AG20443 (cell line): ENCODE data around the gene ARHGEF6.
A peak's percentile ranks its signal among the peaks of the same experiment; 100 is the strongest.

Experiments used
- DNase-seq: peaks from one replicate; pipeline ENCODE4 v3.0.0; 2012; ENCODE audit warnings: low spot score, mixed read lengths

The ARHGEF6 gene

GRCh38 chrX:136747003-136747986 is 33.4 kb downstream of the ARHGEF6 start:
- no peak for DNase-seq

- no peak for DNase-seq
These were observed 35.2 kb downstream of the ARHGEF6 start for GRCh38 chrX:136745215-136746173.

- DNase-seq: no peak
These were observed 37.9 kb downstream of the ARHGEF6 start for GRCh38 chrX:136742721-136743379.

- no peak for DNase-seq
These were observed 42.5 kb downstream of the ARHGEF6 start for GRCh38 chrX:136738049-136738729.

GRCh38 chrX:136736690-136737089 is 44.0 kb downstream of the ARHGEF6 start:
- no peak for DNase-seq

- DNase-seq: no peak
These were observed 45.1 kb downstream of the ARHGEF6 start for GRCh38 chrX:136735601-136736000.

- DNase-seq: no peak
These were observed 47.1 kb downstream of the ARHGEF6 start for GRCh38 chrX:136733613-136734012.

GRCh38 chrX:136731798-136732197 is 48.9 kb downstream of the ARHGEF6 start:
- no peak for DNase-seq

GRCh38 chrX:136731207-136731782 is 49.4 kb downstream of the ARHGEF6 start:
- DNase-seq: no peak

GRCh38 chrX:136728393-136728792 is 52.3 kb downstream of the ARHGEF6 start:
- no peak for DNase-seq

GRCh38 chrX:136725441-136726104 is 55.2 kb downstream of the ARHGEF6 start:
- peak; percentile 66 for DNase-seq

- DNase-seq: no peak
These were observed 62.6 kb downstream of the ARHGEF6 start for GRCh38 chrX:136718091-136718490.

- no peak for DNase-seq
These were observed 65.8 kb downstream of the ARHGEF6 start for GRCh38 chrX:136714626-136715599.

GRCh38 chrX:136712650-136713310 is 68.0 kb downstream of the ARHGEF6 start:
- no peak for DNase-seq

GRCh38 chrX:136711147-136711546 is 69.6 kb downstream of the ARHGEF6 start:
- DNase-seq: peak; percentile 33

- DNase-seq: no peak
These were observed 70.3 kb downstream of the ARHGEF6 start for GRCh38 chrX:136710325-136710951.

- DNase-seq: peak; percentile 9
These were observed 72.4 kb downstream of the ARHGEF6 start for GRCh38 chrX:136708348-136708747.

- no peak for DNase-seq
These were observed 83.6 kb downstream of the ARHGEF6 start for GRCh38 chrX:136697156-136697555.
